ENCODE data around the gene AGTPBP1.
A peak's percentile ranks its signal among the peaks of the same experiment; 100 is the strongest.

AGTPBP1 gene

GRCh38 chr9:85744480-85744879, 2.7 kb upstream of the AGTPBP1 start:
- no peak for DNase-seq (ENCODE audit: low read depth, low spot score)
- no peaks in the 10 kb centered on the region for H3K9me3 ChIP-seq (ENCODE audit: insufficient read depth, low read length)

GRCh38 chr9:85743275-85744128, 1.7 kb upstream of the AGTPBP1 start:
- no peak overlapping the region for H3K9ac ChIP-seq (ENCODE audit: insufficient read length, low read depth)
- H3K4me3 ChIP-seq (ENCODE audit: insufficient read length, low read depth), result no peak overlapping the region
- DNase-seq (ENCODE audit: low read depth, low spot score), result no peak
- H3K36me3 ChIP-seq (ENCODE audit: insufficient read depth, insufficient read length, low read length), result no peaks in the 10 kb centered on the region
- H3K4me1 ChIP-seq (ENCODE audit: insufficient read depth, insufficient read length), result peaks cover 7% of the 10 kb centered on the region
- no peaks in the 10 kb centered on the region for H3K9me3 ChIP-seq (ENCODE audit: insufficient read depth, low read length)
- no peak for TF ChIP-seq SUZ12 (IDR thresholded peaks at IDR 0.05; ENCODE audit: extremely low read depth, insufficient read depth, insufficient read length)
- no peak for TF ChIP-seq ZNF274 (IDR thresholded peaks at IDR 0.05; ENCODE audit: low read depth, low read length)
- no peak for TF ChIP-seq YY1 (IDR thresholded peaks at IDR 0.05; ENCODE audit: insufficient read depth, insufficient read length)
- no peaks in the 10 kb centered on the region for H3K27me3 ChIP-seq (ENCODE audit: insufficient read depth, insufficient read length)

More at GRCh38 chr9:85744480-85744879, 2.7 kb upstream of the AGTPBP1 start:
- H3K27me3 ChIP-seq (ENCODE audit: insufficient read depth, insufficient read length), result no peaks in the 10 kb centered on the region
- peaks cover 5% of the 10 kb centered on the region for H3K4me1 ChIP-seq (ENCODE audit: insufficient read depth, insufficient read length)
- no peak for TF ChIP-seq ZNF274 (IDR thresholded peaks at IDR 0.05; ENCODE audit: low read depth, low read length)
- TF ChIP-seq SUZ12 (IDR thresholded peaks at IDR 0.05; ENCODE audit: extremely low read depth, insufficient read depth, insufficient read length), result no peak
- no peak for TF ChIP-seq YY1 (IDR thresholded peaks at IDR 0.05; ENCODE audit: insufficient read depth, insufficient read length)
- H3K36me3 ChIP-seq (ENCODE audit: insufficient read depth, insufficient read length, low read length), result no peaks in the 10 kb centered on the region
- no peak overlapping the region for H3K9ac ChIP-seq (ENCODE audit: insufficient read length, low read depth)
- no peak overlapping the region for H3K4me3 ChIP-seq (ENCODE audit: insufficient read length, low read depth)

- TF ChIP-seq YY1 (IDR thresholded peaks at IDR 0.05; ENCODE audit: insufficient read depth, insufficient read length) (no peak), SUZ12 (IDR thresholded peaks at IDR 0.05; ENCODE audit: extremely low read depth, insufficient read depth, insufficient read length) (no peak), ZNF274 (IDR thresholded peaks at IDR 0.05; ENCODE audit: low read depth, low read length) (no peak)
- Histone ChIP-seq H3K36me3 (ENCODE audit: insufficient read depth, insufficient read length, low read length) (no peaks in the 10 kb centered on the region), H3K4me3 (ENCODE audit: insufficient read length, low read depth) (peak overlapping the region; percentile 52), H3K27me3 (ENCODE audit: insufficient read depth, insufficient read length) (no peaks in the 10 kb centered on the region), H3K9me3 (ENCODE audit: insufficient read depth, low read length) (no peaks in the 10 kb centered on the region), H3K9ac (ENCODE audit: insufficient read length, low read depth) (peak overlapping the region; percentile 68), H3K4me1 (ENCODE audit: insufficient read depth, insufficient read length) (peaks cover 7% of the 10 kb centered on the region)
- DNase-seq (ENCODE audit: low read depth, low spot score), result no peak
These were observed 813 bp upstream of the AGTPBP1 start for GRCh38 chr9:85742597-85742936.

- H3K9me3 ChIP-seq (ENCODE audit: insufficient read depth, low read length), result no peaks in the 10 kb centered on the region
- peak; percentile 35 for DNase-seq (ENCODE audit: low read depth, low spot score)
- peak overlapping the region; percentile 89 for H3K4me3 ChIP-seq (ENCODE audit: insufficient read length, low read depth)
- no peaks in the 10 kb centered on the region for H3K36me3 ChIP-seq (ENCODE audit: insufficient read depth, insufficient read length, low read length)
- peaks cover 7% of the 10 kb centered on the region for H3K4me1 ChIP-seq (ENCODE audit: insufficient read depth, insufficient read length)
- TF ChIP-seq YY1 (IDR thresholded peaks at IDR 0.05; ENCODE audit: insufficient read depth, insufficient read length), result no peak
- TF ChIP-seq SUZ12 (IDR thresholded peaks at IDR 0.05; ENCODE audit: extremely low read depth, insufficient read depth, insufficient read length), result no peak
- no peak for TF ChIP-seq ZNF274 (IDR thresholded peaks at IDR 0.05; ENCODE audit: low read depth, low read length)
- no peaks in the 10 kb centered on the region for H3K27me3 ChIP-seq (ENCODE audit: insufficient read depth, insufficient read length)
- H3K9ac ChIP-seq (ENCODE audit: insufficient read length, low read depth), result peak overlapping the region; percentile 96
These were observed 469 bp downstream of the AGTPBP1 start for GRCh38 chr9:85741095-85741874.

GRCh38 chr9:85740787-85741094, 1.0 kb downstream of the AGTPBP1 start:
- peak overlapping the region; percentile 89 for H3K4me3 ChIP-seq (ENCODE audit: insufficient read length, low read depth)
- TF ChIP-seq SUZ12 (IDR thresholded peaks at IDR 0.05; ENCODE audit: extremely low read depth, insufficient read depth, insufficient read length), result no peak
- no peak for TF ChIP-seq ZNF274 (IDR thresholded peaks at IDR 0.05; ENCODE audit: low read depth, low read length)
- TF ChIP-seq YY1 (IDR thresholded peaks at IDR 0.05; ENCODE audit: insufficient read depth, insufficient read length), result no peak
- H3K9me3 ChIP-seq (ENCODE audit: insufficient read depth, low read length), result no peaks in the 10 kb centered on the region
- H3K36me3 ChIP-seq (ENCODE audit: insufficient read depth, insufficient read length, low read length), result no peaks in the 10 kb centered on the region
- H3K27me3 ChIP-seq (ENCODE audit: insufficient read depth, insufficient read length), result no peaks in the 10 kb centered on the region
- peaks cover 7% of the 10 kb centered on the region for H3K4me1 ChIP-seq (ENCODE audit: insufficient read depth, insufficient read length)
- no peak for DNase-seq (ENCODE audit: low read depth, low spot score)
- H3K9ac ChIP-seq (ENCODE audit: insufficient read length, low read depth), result peak overlapping the region; percentile 96

- no peaks in the 10 kb centered on the region for H3K9me3 ChIP-seq (ENCODE audit: insufficient read depth, low read length)
- no peak for DNase-seq (ENCODE audit: low read depth, low spot score)
- peaks cover 4% of the 10 kb centered on the region for H3K4me1 ChIP-seq (ENCODE audit: insufficient read depth, insufficient read length)
- no peak overlapping the region for H3K4me3 ChIP-seq (ENCODE audit: insufficient read length, low read depth)
- H3K27me3 ChIP-seq (ENCODE audit: insufficient read depth, insufficient read length), result no peaks in the 10 kb centered on the region
- H3K36me3 ChIP-seq (ENCODE audit: insufficient read depth, insufficient read length, low read length), result no peaks in the 10 kb centered on the region
- no peak overlapping the region for H3K9ac ChIP-seq (ENCODE audit: insufficient read length, low read depth)
- no peak for TF ChIP-seq YY1 (IDR thresholded peaks at IDR 0.05; ENCODE audit: insufficient read depth, insufficient read length)
- TF ChIP-seq ZNF274 (IDR thresholded peaks at IDR 0.05; ENCODE audit: low read depth, low read length), result no peak
These were observed 3.2 kb downstream of the AGTPBP1 start for GRCh38 chr9:85738509-85738908.

GRCh38 chr9:85737671-85738070, 4.1 kb downstream of the AGTPBP1 start:
- no peak for TF ChIP-seq YY1 (IDR thresholded peaks at IDR 0.05; ENCODE audit: insufficient read depth, insufficient read length)
- no peak for TF ChIP-seq ZNF274 (IDR thresholded peaks at IDR 0.05; ENCODE audit: low read depth, low read length)
- TF ChIP-seq SUZ12 (IDR thresholded peaks at IDR 0.05; ENCODE audit: extremely low read depth, insufficient read depth, insufficient read length), result no peak
- DNase-seq (ENCODE audit: low read depth, low spot score), result no peak
- H3K36me3 ChIP-seq (ENCODE audit: insufficient read depth, insufficient read length, low read length), result no peaks in the 10 kb centered on the region
- H3K4me3 ChIP-seq (ENCODE audit: insufficient read length, low read depth), result no peak overlapping the region
- H3K9ac ChIP-seq (ENCODE audit: insufficient read length, low read depth), result no peak overlapping the region
- H3K9me3 ChIP-seq (ENCODE audit: insufficient read depth, low read length), result no peaks in the 10 kb centered on the region
- peaks cover 2% of the 10 kb centered on the region for H3K4me1 ChIP-seq (ENCODE audit: insufficient read depth, insufficient read length)
- H3K27me3 ChIP-seq (ENCODE audit: insufficient read depth, insufficient read length), result no peaks in the 10 kb centered on the region
